KMS-11 (cell line): ENCODE results near the gene RETREG3.

Experiments
- H2AFZ ChIP-seq: fragments of 200-600 bp; sonication (generic); 2 replicates; pipeline ENCODE4 v1.6.1; 2016; ENCODE audit warnings: antibody characterized with exemption, mixed run types, low read depth
- H3K27ac ChIP-seq: fragments of 200-600 bp; sonication (generic); 2 replicates; pipeline ENCODE4 v1.6.1; 2016; ENCODE audit warnings: mild to moderate bottlenecking, mixed run types
- H3K27me3 ChIP-seq: fragments of 200-600 bp; sonication (generic); 2 replicates; pipeline ENCODE4 v1.6.1; 2017; ENCODE audit warnings: mild to moderate bottlenecking, low read depth, mixed run types, moderate library complexity; ENCODE audit not compliant: insufficient read depth
- H3K36me3 ChIP-seq: fragments of 200-600 bp; sonication (generic); 2 replicates; pipeline ENCODE4 v1.6.1; 2017; ENCODE audit warnings: mild to moderate bottlenecking, mixed run types; ENCODE audit not compliant: insufficient read depth
- H3K4me1 ChIP-seq: fragments of 200-600 bp; sonication (generic); 2 replicates; pipeline ENCODE4 v1.6.1; 2016; ENCODE audit warnings: mild to moderate bottlenecking, low read depth, mixed run types; ENCODE audit not compliant: poor library complexity, severe bottlenecking
- H3K4me2 ChIP-seq: fragments of 200-600 bp; sonication (generic); 2 replicates; pipeline ENCODE4 v1.7.0; 2016; ENCODE audit warnings: mild to moderate bottlenecking, mixed run types
- H3K4me3 ChIP-seq: fragments of 200-600 bp; sonication (generic); IDR thresholded peaks from 2 replicates; pipeline ENCODE4 v1.6.1; 2017; ENCODE audit warnings: low read depth, low read length, mixed read lengths; ENCODE audit not compliant: insufficient read depth
- H3K79me2 ChIP-seq: fragments of 200-600 bp; sonication (generic); 2 replicates; pipeline ENCODE4 v1.6.1; 2016; ENCODE audit warnings: low read depth, mixed run types; ENCODE audit not compliant: insufficient read depth
- H3K9ac ChIP-seq: fragments of 200-600 bp; sonication (generic); 2 replicates; pipeline ENCODE4 v1.6.1; 2016; ENCODE audit warnings: mild to moderate bottlenecking, mixed run types
- H4K20me1 ChIP-seq: fragments of 200-600 bp; sonication (generic); 2 replicates; pipeline ENCODE4 v1.6.1; 2016; ENCODE audit warnings: mild to moderate bottlenecking, mixed run types; ENCODE audit not compliant: insufficient read depth
- TF ChIP-seq, protein P1 (sequence below): fragments of 200-600 bp; sonication (generic); conservative IDR thresholded peaks from 2 replicates; pipeline ENCODE4 v1.6.1; 2017; ENCODE audit warnings: low read depth, mild to moderate bottlenecking, antibody characterized with exemption, low read length, moderate library complexity, mixed read lengths

The RETREG3 gene

DNA sequence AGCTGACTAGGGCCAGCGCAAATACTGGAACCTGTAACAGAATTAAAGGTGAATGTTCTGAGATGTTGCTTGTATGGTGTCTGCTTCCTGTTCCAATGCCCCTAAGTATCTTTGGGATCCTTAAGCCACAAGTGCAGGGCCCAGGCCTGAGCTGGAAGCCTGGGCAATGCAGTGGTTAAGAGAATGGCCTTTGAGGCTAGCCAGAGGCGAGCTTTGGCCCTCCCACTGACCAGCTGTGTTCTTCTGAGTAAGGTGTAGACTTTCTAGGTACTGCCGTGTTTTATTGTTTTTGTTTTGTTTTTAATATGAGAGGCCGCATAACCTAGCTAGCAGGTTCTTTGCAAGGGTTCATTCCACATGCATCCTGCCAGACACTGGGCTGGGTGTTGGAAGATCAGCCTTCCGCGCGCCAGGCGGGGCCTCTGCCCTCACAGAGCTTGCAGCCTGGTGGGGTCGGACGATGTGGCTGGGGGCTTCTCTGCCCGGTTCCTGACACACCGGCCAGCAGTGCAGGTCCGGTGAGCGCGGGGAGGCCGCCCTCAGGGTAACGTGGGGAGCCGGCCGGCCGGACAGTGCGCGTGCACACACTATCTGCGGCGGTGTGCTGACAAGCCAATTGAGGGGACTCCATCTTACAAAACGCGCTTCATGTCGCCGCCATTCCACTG is 42.8 kb downstream of the RETREG3 start:
- peak overlapping the region; percentile 27; the same call in 1 of the 2 replicates for H3K27ac ChIP-seq
- peak overlapping the region; percentile 69 for H3K4me2 ChIP-seq
- H3K4me1 ChIP-seq, result peaks cover 58% of the 10 kb centered on the region
- peaks cover 1% of the 10 kb centered on the region; the same call in 1 of the 2 replicates for H3K36me3 ChIP-seq
- no peak overlapping the region for H3K4me3 ChIP-seq
- H3K9ac ChIP-seq, result no peak overlapping the region
- no peaks in the 10 kb centered on the region for H4K20me1 ChIP-seq
- H2AFZ ChIP-seq, result peak overlapping the region; percentile 35
- TF ChIP-seq, protein P1, sequence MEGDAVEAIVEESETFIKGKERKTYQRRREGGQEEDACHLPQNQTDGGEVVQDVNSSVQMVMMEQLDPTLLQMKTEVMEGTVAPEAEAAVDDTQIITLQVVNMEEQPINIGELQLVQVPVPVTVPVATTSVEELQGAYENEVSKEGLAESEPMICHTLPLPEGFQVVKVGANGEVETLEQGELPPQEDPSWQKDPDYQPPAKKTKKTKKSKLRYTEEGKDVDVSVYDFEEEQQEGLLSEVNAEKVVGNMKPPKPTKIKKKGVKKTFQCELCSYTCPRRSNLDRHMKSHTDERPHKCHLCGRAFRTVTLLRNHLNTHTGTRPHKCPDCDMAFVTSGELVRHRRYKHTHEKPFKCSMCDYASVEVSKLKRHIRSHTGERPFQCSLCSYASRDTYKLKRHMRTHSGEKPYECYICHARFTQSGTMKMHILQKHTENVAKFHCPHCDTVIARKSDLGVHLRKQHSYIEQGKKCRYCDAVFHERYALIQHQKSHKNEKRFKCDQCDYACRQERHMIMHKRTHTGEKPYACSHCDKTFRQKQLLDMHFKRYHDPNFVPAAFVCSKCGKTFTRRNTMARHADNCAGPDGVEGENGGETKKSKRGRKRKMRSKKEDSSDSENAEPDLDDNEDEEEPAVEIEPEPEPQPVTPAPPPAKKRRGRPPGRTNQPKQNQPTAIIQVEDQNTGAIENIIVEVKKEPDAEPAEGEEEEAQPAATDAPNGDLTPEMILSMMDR, result no peak
- no peaks in the 10 kb centered on the region for H3K27me3 ChIP-seq
- H3K79me2 ChIP-seq, result peaks cover 42% of the 10 kb centered on the region

DNA sequence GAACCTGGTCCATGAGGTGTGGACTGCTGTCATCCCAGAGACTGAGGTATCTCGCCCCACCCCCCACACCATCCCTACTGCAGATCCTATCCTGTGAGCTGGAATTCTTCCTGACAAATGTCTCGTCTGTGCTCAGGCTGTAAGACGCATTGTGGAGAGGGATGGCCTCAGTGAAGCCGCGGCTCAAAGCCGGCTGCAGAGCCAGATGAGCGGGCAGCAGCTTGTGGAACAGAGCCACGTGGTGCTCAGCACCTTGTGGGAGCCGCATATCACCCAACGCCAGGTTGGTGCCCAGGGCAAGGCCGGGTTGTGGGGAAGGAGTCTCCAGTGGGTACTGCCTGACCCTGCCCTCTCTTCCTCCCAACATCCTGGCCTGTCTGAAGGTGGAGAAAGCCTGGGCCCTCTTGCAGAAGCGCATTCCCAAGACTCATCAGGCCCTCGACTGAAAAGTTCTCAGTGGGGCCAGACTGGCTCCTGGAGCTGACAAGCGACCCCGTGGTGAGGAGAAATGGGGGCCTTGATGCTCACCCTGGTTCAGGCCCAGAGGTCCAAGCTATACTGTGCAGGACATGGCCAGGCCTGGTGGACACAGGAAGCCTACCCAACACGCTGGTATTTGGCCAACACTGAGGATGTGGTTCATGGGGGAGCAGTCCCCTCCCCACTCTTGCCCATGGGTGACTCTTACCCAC is 43.5 kb downstream of the RETREG3 start:
- H4K20me1 ChIP-seq, result no peaks in the 10 kb centered on the region
- no peak overlapping the region for H2AFZ ChIP-seq
- no peak overlapping the region for H3K4me3 ChIP-seq
- H3K27ac ChIP-seq, result no peak overlapping the region
- no peaks in the 10 kb centered on the region for H3K27me3 ChIP-seq
- no peaks in the 10 kb centered on the region; the same call in 1 of the 2 replicates for H3K36me3 ChIP-seq
- H3K79me2 ChIP-seq, result peaks cover 44% of the 10 kb centered on the region
- peaks cover 55% of the 10 kb centered on the region for H3K4me1 ChIP-seq
- no peak overlapping the region; the same call in 1 of the 2 replicates for H3K4me2 ChIP-seq
- TF ChIP-seq, protein P1, result no peak
- H3K9ac ChIP-seq, result no peak overlapping the region

DNA sequence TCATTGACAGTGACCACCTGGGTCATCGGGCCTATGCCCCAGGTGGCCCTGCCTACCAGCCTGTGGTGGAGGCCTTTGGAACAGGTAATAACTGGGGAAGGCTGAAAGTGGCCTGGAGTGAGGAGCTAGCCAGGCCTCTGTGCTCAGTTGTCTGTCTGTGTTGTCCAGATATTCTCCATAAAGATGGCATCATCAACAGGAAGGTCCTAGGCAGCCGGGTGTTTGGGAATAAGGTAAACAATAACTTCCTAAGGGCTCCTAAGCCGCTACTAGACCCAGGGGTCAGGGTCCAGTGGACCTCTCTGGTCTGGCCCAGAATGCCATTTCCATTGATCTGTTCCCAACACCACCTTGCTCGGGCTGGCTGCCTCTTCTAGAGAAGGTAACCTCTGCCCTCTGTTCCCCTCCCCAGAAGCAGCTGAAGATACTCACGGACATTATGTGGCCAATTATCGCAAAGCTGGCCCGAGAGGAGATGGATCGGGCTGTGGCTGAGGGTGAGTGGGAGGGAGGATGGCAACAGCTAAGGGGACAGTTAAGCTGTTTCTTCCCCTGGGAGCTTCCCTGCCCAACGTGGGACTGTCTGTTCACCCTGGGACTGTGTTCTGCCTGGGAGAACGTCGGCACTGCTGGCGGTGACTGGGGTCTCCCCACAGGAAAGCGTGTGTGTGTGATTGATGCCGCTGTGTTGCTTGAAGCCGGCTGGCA is 44.2 kb downstream of the RETREG3 start:
- peaks cover 38% of the 10 kb centered on the region for H3K79me2 ChIP-seq
- no peaks in the 10 kb centered on the region; the same call in 1 of the 2 replicates for H3K36me3 ChIP-seq
- H4K20me1 ChIP-seq, result no peaks in the 10 kb centered on the region
- no peak overlapping the region for H3K27ac ChIP-seq
- H3K9ac ChIP-seq, result no peak overlapping the region
- H3K4me3 ChIP-seq, result no peak overlapping the region
- H2AFZ ChIP-seq, result no peak overlapping the region
- TF ChIP-seq, protein P1, result no peak
- H3K4me2 ChIP-seq, result no peak overlapping the region
- H3K4me1 ChIP-seq, result peaks cover 48% of the 10 kb centered on the region
- H3K27me3 ChIP-seq, result no peaks in the 10 kb centered on the region

DNA sequence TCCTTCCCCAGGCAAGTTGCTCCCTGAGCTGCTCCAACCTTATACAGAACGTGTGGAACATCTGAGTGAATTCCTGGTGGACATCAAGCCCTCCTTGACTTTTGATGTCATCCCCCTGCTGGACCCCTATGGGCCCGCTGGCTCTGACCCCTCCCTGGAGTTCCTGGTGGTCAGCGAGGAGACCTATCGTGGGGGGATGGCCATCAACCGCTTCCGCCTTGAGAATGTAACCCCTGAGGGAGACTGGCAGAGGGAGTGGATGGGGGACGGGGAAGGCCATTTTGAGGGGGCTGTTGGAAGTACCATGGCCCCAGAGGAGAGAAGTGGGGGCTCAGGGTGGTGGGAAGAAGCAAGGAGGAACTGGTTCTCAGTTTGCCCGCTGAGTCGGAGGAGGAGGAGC is 45.2 kb downstream of the RETREG3 start:
- H3K9ac ChIP-seq, result no peak overlapping the region
- H3K79me2 ChIP-seq, result peaks cover 36% of the 10 kb centered on the region

More for the DNA sequence above, 45.2 kb downstream of the RETREG3 start:
- no peaks in the 10 kb centered on the region for H4K20me1 ChIP-seq
- no peak overlapping the region for H3K27ac ChIP-seq
- H3K27me3 ChIP-seq, result no peaks in the 10 kb centered on the region
- H3K4me1 ChIP-seq, result peaks cover 45% of the 10 kb centered on the region
- H3K36me3 ChIP-seq, result no peaks in the 10 kb centered on the region; the same call in 1 of the 2 replicates
- TF ChIP-seq, protein P1, result no peak
- H3K4me2 ChIP-seq, result no peak overlapping the region; the same call in 1 of the 2 replicates
- no peak overlapping the region for H2AFZ ChIP-seq
- H3K4me3 ChIP-seq, result no peak overlapping the region
